Measurements from ENCODE around the gene CELSR3.

DNA sequence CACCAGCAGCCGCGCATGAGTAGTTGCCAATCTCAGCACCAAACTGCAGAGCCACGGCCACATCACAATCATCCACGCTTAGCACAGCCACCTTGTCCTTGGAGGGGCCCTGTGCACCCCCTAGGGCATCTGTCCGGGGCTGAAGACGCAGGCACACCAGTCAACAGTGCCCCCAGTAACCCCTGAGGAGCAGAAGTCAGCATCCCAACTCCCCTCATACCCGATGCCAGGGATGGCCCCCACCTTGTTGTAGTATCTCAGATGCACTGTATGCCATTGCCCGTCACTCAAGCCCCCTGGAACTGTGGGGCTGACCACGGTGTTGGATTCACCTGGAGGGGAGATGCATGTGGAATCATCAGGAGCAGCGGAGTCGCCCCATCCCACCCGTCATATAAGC lies 7.6 kb downstream of the CELSR3 start:
- TF ChIP-seq, protein P1, sequence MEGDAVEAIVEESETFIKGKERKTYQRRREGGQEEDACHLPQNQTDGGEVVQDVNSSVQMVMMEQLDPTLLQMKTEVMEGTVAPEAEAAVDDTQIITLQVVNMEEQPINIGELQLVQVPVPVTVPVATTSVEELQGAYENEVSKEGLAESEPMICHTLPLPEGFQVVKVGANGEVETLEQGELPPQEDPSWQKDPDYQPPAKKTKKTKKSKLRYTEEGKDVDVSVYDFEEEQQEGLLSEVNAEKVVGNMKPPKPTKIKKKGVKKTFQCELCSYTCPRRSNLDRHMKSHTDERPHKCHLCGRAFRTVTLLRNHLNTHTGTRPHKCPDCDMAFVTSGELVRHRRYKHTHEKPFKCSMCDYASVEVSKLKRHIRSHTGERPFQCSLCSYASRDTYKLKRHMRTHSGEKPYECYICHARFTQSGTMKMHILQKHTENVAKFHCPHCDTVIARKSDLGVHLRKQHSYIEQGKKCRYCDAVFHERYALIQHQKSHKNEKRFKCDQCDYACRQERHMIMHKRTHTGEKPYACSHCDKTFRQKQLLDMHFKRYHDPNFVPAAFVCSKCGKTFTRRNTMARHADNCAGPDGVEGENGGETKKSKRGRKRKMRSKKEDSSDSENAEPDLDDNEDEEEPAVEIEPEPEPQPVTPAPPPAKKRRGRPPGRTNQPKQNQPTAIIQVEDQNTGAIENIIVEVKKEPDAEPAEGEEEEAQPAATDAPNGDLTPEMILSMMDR (IDR thresholded peaks at IDR 0.05), result no peak
- TF ChIP-seq RCOR1 (IDR thresholded peaks at IDR 0.05; ENCODE audit: low read depth, low read length), result no peak
- TF ChIP-seq JUNB (IDR thresholded peaks at IDR 0.05), result no peak
- no peak for TF ChIP-seq CHD4 (IDR thresholded peaks at IDR 0.05; ENCODE audit: borderline replicate concordance)
- TF ChIP-seq, protein P2, sequence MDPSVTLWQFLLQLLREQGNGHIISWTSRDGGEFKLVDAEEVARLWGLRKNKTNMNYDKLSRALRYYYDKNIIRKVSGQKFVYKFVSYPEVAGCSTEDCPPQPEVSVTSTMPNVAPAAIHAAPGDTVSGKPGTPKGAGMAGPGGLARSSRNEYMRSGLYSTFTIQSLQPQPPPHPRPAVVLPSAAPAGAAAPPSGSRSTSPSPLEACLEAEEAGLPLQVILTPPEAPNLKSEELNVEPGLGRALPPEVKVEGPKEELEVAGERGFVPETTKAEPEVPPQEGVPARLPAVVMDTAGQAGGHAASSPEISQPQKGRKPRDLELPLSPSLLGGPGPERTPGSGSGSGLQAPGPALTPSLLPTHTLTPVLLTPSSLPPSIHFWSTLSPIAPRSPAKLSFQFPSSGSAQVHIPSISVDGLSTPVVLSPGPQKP (IDR thresholded peaks at IDR 0.05; ENCODE audit: low read depth, low read length), result no peak
- TF ChIP-seq, protein P3, sequence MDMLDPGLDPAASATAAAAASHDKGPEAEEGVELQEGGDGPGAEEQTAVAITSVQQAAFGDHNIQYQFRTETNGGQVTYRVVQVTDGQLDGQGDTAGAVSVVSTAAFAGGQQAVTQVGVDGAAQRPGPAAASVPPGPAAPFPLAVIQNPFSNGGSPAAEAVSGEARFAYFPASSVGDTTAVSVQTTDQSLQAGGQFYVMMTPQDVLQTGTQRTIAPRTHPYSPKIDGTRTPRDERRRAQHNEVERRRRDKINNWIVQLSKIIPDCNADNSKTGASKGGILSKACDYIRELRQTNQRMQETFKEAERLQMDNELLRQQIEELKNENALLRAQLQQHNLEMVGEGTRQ (IDR thresholded peaks at IDR 0.05), result no peak
- no peak for TF ChIP-seq PHF8 (IDR thresholded peaks at IDR 0.05; ENCODE audit: borderline replicate concordance, low read depth)
- TF ChIP-seq POLR2A (IDR thresholded peaks at IDR 0.05; ENCODE audit: low read length), result no peak
- TF ChIP-seq MAFK (IDR thresholded peaks at IDR 0.05; ENCODE audit: partially characterized antibody), result no peak
- TF ChIP-seq FOSB (CRISPR knock-in tag; IDR thresholded peaks at IDR 0.05), result no peak
- no peak for TF ChIP-seq POLR2AphosphoS2 (conservative IDR thresholded peaks at IDR 0.05; ENCODE audit: low read length)
- no peak for TF ChIP-seq ESRRA (IDR thresholded peaks at IDR 0.05; ENCODE audit: borderline replicate concordance, low read length)
- TF ChIP-seq, protein P4, sequence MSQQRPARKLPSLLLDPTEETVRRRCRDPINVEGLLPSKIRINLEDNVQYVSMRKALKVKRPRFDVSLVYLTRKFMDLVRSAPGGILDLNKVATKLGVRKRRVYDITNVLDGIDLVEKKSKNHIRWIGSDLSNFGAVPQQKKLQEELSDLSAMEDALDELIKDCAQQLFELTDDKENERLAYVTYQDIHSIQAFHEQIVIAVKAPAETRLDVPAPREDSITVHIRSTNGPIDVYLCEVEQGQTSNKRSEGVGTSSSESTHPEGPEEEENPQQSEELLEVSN (IDR thresholded peaks at IDR 0.05; ENCODE audit: borderline replicate concordance, low read depth), result no peak
- no peak for TF ChIP-seq NR3C1 (IDR thresholded peaks at IDR 0.05)

Measured in A549 (cell line).